CD4-positive, alpha-beta T cell treated with Interleukin-21 for 1 hour (primary cell): ENCODE data around the gene LEMD2.

Experiments used
- DNase-seq: peaks from one replicate; pipeline ENCODE4 v3.0.0-alpha.2; 2020

LEMD2 gene

GRCh38 chr6:33772082-33772830 lies 16.7 kb downstream of the LEMD2 start:
- no peak for DNase-seq

- peak; percentile 59 for DNase-seq
Observed at GRCh38 chr6:33771146-33772081, 17.5 kb downstream of the LEMD2 start.

- no peak for DNase-seq
Observed at GRCh38 chr6:33770833-33771145, 18.1 kb downstream of the LEMD2 start.

- no peak for DNase-seq
Observed at GRCh38 chr6:33770124-33770832, 18.7 kb downstream of the LEMD2 start.

GRCh38 chr6:33769248-33769821 lies 19.6 kb downstream of the LEMD2 start:
- DNase-seq: no peak

- DNase-seq: peak; percentile 70
Observed at GRCh38 chr6:33768644-33769120, 20.2 kb downstream of the LEMD2 start.

GRCh38 chr6:33766921-33767907 lies 21.7 kb downstream of the LEMD2 start:
- DNase-seq: no peak

GRCh38 chr6:33765368-33765767 lies 23.6 kb downstream of the LEMD2 start:
- DNase-seq: no peak

GRCh38 chr6:33764036-33764435 lies 24.9 kb downstream of the LEMD2 start:
- DNase-seq: no peak

- DNase-seq: no peak
Observed at GRCh38 chr6:33763483-33763882, 25.4 kb downstream of the LEMD2 start.

- DNase-seq: no peak
Observed at GRCh38 chr6:33762713-33763112, 26.2 kb downstream of the LEMD2 start.

- DNase-seq: peak; percentile 31
Observed at GRCh38 chr6:33761922-33762629, 26.9 kb downstream of the LEMD2 start.

GRCh38 chr6:33761581-33761921 lies 27.4 kb downstream of the LEMD2 start:
- DNase-seq: no peak

- DNase-seq: no peak
Observed at GRCh38 chr6:33759887-33760629, 28.9 kb downstream of the LEMD2 start.

GRCh38 chr6:33758815-33759216 lies 30.1 kb downstream of the LEMD2 start:
- DNase-seq: no peak

- no peak for DNase-seq
Observed at GRCh38 chr6:33757906-33758305, 31.0 kb downstream of the LEMD2 start.

GRCh38 chr6:33757113-33757512 lies 31.8 kb downstream of the LEMD2 start:
- no peak for DNase-seq

- no peak for DNase-seq
Observed at GRCh38 chr6:33756211-33756954, 32.5 kb downstream of the LEMD2 start.

- no peak for DNase-seq
Observed at GRCh38 chr6:33755070-33755869, 33.7 kb downstream of the LEMD2 start.
